Upper lobe of left lung (tissue), 6 donors: ENCODE data around the gene TBX1. TPM values are rescaled to one million over a fixed set of nuclear protein-coding genes. Genes with fewer than 3 reads are reported as not detected.

Experiments used
- ATAC-seq, 2 donors: fragments of 200-7000 bp; cut with Tn5 transposase; one replicate each; pipeline ENCODE4 v1.9.1; 2022; ENCODE audit warnings: mild to moderate bottlenecking in 2 of 2, moderate library complexity in 2 of 2; ENCODE audit not compliant: low FRiP score in 2 of 2
- DNase-seq, 2 donors: peaks; one replicate each; pipeline ENCODE4 v3.0.0-alpha.2; 2019 to 2020
- H3K27ac ChIP-seq, 4 donors: fragments of 200-600 bp; sonication (generic); one replicate each; pipeline ENCODE4 v1.5.1; 2016 to 2019
- H3K27me3 ChIP-seq, 4 donors: fragments of 200-600 bp; sonication (generic); one replicate each; pipeline ENCODE4 v1.5.1; 2017 to 2019
- H3K36me3 ChIP-seq, 4 donors: fragments of 200-600 bp; sonication (generic); one replicate each; pipeline ENCODE4 v1.5.1; 2016 to 2019
- H3K4me1 ChIP-seq, 4 donors: fragments of 200-600 bp; sonication (generic); one replicate each; pipeline ENCODE4 v1.5.1; 2018 to 2019
- H3K4me3 ChIP-seq, 4 donors: fragments of 200-600 bp; sonication (generic); one replicate each; pipeline ENCODE4 v1.5.1; 2017 to 2019; ENCODE audit warnings: mild to moderate bottlenecking in 2 of 4, moderate library complexity in 1 of 4
- H3K9me3 ChIP-seq, 4 donors: fragments of 200-600 bp; sonication (generic); one replicate each; pipeline ENCODE4 v1.5.1; 2018 to 2019
- CTCF ChIP-seq, 6 experiments: fragments of 450-650 bp in 4 of 6; fragments of 200-600 bp in 2 of 6; sonication (generic) in 2 of 6; IDR thresholded peaks; one replicate each; pipeline ENCODE4 v1.5.1; 2016 to 2019; ENCODE audit warnings: antibody characterized with exemption in 6 of 6
- EP300 ChIP-seq, 4 donors: sonication (generic); formaldehyde crosslinking; IDR thresholded peaks; one replicate each; pipeline ENCODE4 v1.5.1; 2017; ENCODE audit warnings: antibody characterized with exemption in 4 of 4, control low read depth in 2 of 4
- POLR2A ChIP-seq, 4 donors: fragments of 450-650 bp; IDR thresholded peaks; one replicate each; pipeline ENCODE4 v1.5.1; 2016 to 2017; ENCODE audit warnings: antibody characterized with exemption in 4 of 4, mild to moderate bottlenecking in 2 of 4
- POLR2AphosphoS5 ChIP-seq, 2 donors: sonication (generic); formaldehyde crosslinking; IDR thresholded peaks; one replicate each; pipeline ENCODE4 v1.5.1; 2017; ENCODE audit warnings: antibody characterized with exemption in 2 of 2
- WGBS, 2 donors: methylation state at CpG; one replicate each; pipeline ENCODE4 v1.1.5; 2017 to 2018; 5-methylcytosine and 5-hydroxymethylcytosine counted together
- total RNA-seq, 6 donors: library from RNA; depleted of rRNA in 4 of 6; stranded (reverse); fragments of >200 nt in 4 of 6; gene quantifications; one replicate each; pipeline versions ENCODE4 v1.1.0 to v1.2.1, GENCODE V29; 2016 to 2021
- donor health status: DM: no; HTN: no; CAD: no; lungs with moderate emphysema.
- donor health status: DM: no; HTN: yes; CAD: no; lungs with severe emphysema.

The TBX1 gene
- total RNA-seq, 6 donors from 2014 or later, result 1.0 to 12.2 (median 5.4) TPM

GRCh38 chr22:19760951-19761724, 560 bp downstream of the TBX1 start:
- 13% methylated on average over 51 of the region's 117 CpGs; no CpG with 5 or more reads in 1 of the 2 donors for WGBS, 2 donors
- DNase-seq (peak in 1 of 2 donors; percentile 73), ATAC-seq (no peak)
- no peaks in the 10 kb centered on the region for H3K36me3 ChIP-seq
- peak overlapping the region in 2 of 4 donors; percentile 7 to 42 for H3K27ac ChIP-seq
- peak overlapping the region in 3 of 4 donors; percentile 31 to 44 (median 39) for H3K4me3 ChIP-seq
- no peaks in the 10 kb centered on the region for H3K9me3 ChIP-seq
- TF ChIP-seq POLR2AphosphoS5 (IDR thresholded peaks at IDR 0.05), result no peak
- TF ChIP-seq CTCF (IDR thresholded peaks at IDR 0.05), result no peak
- TF ChIP-seq EP300 (IDR thresholded peaks at IDR 0.05), result no peak
- no peak for TF ChIP-seq POLR2A (IDR thresholded peaks at IDR 0.05)
- peaks cover 3 to 57% (median 35%) of the 10 kb centered on the region in 4 donors for H3K27me3 ChIP-seq
- peaks cover 23 to 56% (median 36%) of the 10 kb centered on the region in 4 donors for H3K4me1 ChIP-seq

GRCh38 chr22:19761725-19762567, 1.4 kb downstream of the TBX1 start:
- Histone ChIP-seq H3K36me3 (no peaks in the 10 kb centered on the region), H3K27ac (peak overlapping the region in 1 of 4 donors; percentile 42), H3K4me1 (peaks cover 22 to 56% (median 34%) of the 10 kb centered on the region in 4 donors), H3K4me3 (peak overlapping the region in 3 of 4 donors; percentile 31 to 44 (median 39)), H3K9me3 (no peaks in the 10 kb centered on the region), H3K27me3 (peaks cover 5 to 57% (median 36%) of the 10 kb centered on the region in 4 donors)
- DNase-seq (peak in 1 of 2 donors; percentile 50), ATAC-seq (no peak)
- TF ChIP-seq EP300 (IDR thresholded peaks at IDR 0.05), result no peak
- TF ChIP-seq POLR2A (IDR thresholded peaks at IDR 0.05), result no peak
- no peak for TF ChIP-seq POLR2AphosphoS5 (IDR thresholded peaks at IDR 0.05)
- WGBS, 2 donors, result 65 to 79% methylated on average over 14 to 33 of the region's 33 CpGs

- Histone ChIP-seq H3K4me3 (peak overlapping the region in 1 of 4 donors; percentile 44), H3K36me3 (no peaks in the 10 kb centered on the region), H3K9me3 (no peaks in the 10 kb centered on the region), H3K27ac (no peak overlapping the region), H3K27me3 (peaks cover 5 to 62% (median 38%) of the 10 kb centered on the region in 4 donors), H3K4me1 (peaks cover 28 to 59% (median 37%) of the 10 kb centered on the region in 4 donors)
- TF ChIP-seq POLR2AphosphoS5 (IDR thresholded peaks at IDR 0.05) (no peak), CTCF (IDR thresholded peaks at IDR 0.05) (no peak), POLR2A (IDR thresholded peaks at IDR 0.05) (no peak), EP300 (IDR thresholded peaks at IDR 0.05) (no peak)
- no peak for ATAC-seq
- DNase-seq, result peak in 1 of 2 donors; percentile 62
- WGBS, 2 donors, result 78 to 83% methylated on average over 23 to 34 of the region's 34 CpGs
Measured at GRCh38 chr22:19762568-19763457, 2.2 kb downstream of the TBX1 start.

- TF ChIP-seq POLR2A (IDR thresholded peaks at IDR 0.05) (no peak), EP300 (IDR thresholded peaks at IDR 0.05) (no peak), CTCF (IDR thresholded peaks at IDR 0.05) (no peak), POLR2AphosphoS5 (IDR thresholded peaks at IDR 0.05) (no peak)
- H3K27me3 ChIP-seq, result peaks cover 5 to 67% (median 41%) of the 10 kb centered on the region in 4 donors
- H3K36me3 ChIP-seq, result no peaks in the 10 kb centered on the region
- 62 to 76% methylated on average over 32 to 38 of the region's 39 CpGs for WGBS, 2 donors
- no peak overlapping the region for H3K4me3 ChIP-seq
- peak in 1 of 2 donors; percentile 73 for DNase-seq
- ATAC-seq, result no peak
- peaks cover 35 to 63% (median 41%) of the 10 kb centered on the region in 4 donors for H3K4me1 ChIP-seq
- H3K27ac ChIP-seq, result no peak overlapping the region
- H3K9me3 ChIP-seq, result no peaks in the 10 kb centered on the region
Measured at GRCh38 chr22:19763458-19764298, 3.1 kb downstream of the TBX1 start.
